ENCODE data around the gene ITPK1.
"Not testable (repeated sequence)": the region's sequence is repeated elsewhere in the genome, so short reads cannot be mapped to it uniquely, and the experiment has no call there.

Gene ITPK1

DNA sequence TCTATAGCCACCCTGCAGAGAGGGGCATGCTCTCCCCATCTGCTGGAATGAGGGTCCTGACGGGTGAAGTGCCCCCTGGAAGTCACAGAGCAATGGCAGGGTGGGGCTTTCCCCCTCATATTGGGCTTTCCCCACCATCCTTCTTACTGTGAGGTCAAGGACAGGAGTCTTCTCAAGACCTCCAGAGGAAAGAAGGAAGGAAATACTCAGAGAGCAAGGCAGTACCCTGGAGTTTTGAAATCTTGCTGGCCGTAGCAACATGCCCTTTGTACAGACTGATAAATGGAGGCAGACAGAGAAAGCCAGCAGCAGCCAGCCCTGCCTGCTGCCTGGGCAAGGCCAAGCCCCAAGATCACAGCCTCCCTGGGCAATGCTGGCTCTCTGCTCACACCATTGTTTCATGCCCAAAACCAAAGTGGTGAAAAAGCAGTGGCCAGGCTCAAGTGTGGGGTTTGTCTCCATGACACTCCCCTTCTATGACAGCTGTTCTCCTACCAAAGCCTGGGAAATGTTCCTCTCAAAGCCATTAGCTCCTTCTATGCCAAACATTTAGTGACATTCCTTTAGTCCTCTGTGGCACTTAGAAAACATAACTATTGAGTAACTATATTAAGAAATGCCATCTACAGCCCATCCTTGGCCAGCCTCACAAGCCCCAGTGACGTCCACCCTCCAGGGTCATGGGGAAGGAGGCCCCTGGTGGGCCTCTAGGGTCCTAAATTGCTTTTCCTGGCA is 13.2 kb upstream of the ITPK1 start:
- no peak for DNase-seq

DNA sequence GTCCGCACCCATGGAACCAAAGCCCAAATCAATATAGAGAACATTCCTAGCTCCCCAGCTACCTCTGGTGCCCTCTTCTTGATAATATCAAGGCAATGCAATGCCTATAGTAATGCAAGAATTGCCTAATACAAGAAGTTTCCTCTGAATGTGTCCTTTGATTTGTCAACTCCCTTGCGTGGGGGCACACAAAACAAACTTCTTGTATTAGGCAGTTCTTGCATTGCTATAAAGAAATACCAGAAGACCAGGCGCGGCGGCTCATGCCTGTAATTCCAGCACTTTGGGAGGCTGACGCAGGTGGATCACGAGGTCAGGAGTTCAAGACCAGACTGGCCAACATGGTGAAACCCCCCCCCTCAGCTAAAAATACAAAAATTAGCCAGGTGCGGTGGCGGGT is 10.4 kb upstream of the ITPK1 start:
- no peak for DNase-seq

DNA sequence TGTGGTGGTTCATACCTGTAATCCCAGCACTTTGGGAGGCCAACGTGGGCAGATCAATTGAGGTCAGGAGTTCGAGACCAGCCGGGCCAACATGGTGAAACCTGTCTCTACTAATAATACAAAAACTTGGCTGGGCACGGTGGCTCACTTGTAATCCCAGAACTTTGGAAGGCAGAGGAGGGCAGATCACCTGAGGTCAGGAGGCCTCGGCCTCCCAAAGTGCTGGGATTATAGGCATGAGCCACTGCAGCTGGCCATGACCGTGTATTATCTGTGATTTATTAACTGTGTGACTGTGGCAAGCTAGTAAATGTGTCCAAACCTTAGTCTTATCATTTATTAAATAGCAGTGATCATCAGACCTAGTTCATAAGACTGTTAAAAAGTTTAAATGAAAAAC is 7.1 kb upstream of the ITPK1 start:
- no peak for DNase-seq

DNA sequence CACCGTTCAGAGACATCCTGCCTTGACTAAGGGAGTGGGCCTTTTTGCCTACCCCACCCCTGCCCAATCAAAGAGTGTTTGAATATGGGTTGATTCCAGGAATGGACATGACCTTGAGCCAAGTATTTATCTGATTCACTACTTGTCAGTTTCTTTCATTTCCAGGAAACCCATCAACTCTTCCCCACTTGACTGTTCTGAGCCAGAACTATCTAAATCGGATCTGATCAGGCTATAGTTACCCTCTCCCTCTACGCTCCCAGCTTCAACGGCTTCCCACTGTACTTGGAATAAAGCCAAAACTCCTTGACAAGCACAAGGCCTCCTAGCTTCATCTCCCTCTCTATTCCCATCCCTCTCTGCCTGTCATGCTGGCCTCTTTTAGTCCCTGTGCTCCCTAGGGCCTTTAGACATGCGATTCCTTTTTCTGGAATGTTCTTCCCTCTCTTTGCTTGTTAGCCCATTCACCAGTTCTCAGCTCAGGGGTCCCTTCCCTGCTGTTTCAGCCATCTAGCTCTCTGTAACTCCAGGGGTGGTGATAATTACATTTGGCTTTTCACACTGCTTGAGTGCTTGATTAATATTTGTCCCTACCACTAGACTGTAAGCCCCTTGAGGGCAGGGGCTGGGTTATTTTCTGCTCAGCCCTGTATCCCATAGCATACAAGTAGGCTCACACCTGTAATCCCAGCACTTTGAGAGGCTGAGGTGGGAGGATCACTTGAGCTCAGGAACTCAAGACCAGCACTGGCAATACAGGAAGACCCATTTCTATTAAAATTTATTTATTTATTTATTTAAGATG is 5.5 kb upstream of the ITPK1 start:
- DNase-seq: no peak

DNA sequence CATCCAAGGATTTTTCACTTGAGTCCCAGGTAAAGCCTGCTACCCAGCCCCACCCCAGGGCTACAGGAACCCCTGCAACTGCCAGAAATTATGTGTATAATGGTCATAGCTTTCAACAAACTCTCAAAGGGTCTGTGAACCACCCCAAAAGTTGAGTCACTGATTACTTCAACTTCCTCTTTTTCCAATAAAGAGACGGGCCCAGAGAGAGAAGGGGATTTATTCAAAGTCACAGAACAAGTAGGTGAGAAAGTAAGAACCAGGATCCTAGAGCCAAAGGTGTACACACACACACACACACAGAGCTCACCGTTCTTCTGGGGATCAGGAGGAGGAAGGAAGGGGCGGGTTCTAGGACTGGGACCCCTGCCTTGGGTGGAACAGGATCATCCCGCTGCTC is 4.8 kb upstream of the ITPK1 start:
- DNase-seq: no peak

DNA sequence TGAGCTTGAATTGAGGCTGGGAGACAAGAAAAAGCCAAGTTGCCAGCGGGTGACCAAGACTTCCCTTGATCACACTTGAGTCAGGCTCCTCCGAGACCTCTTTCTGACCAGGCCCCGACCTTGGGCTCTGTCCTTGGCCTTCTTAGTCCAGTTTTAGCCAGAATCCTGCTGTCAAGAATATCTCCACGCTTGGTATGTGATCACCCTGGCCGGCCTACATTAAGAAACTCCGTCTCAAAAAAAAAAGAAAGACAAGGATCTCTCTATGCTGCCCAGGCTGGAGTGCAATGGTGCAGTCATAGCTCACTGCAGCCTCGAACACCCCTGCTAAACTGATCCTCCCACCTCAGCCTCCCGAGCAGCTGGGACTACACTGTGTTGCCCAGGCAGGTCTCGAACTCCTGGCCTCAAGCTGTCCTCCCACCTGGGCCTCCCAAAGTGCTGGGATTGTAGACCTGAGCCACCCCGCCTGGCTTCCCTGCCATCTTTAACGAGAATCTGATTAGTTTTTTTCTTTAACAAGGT is 1.0 kb upstream of the ITPK1 start:
- no peak for DNase-seq

DNA sequence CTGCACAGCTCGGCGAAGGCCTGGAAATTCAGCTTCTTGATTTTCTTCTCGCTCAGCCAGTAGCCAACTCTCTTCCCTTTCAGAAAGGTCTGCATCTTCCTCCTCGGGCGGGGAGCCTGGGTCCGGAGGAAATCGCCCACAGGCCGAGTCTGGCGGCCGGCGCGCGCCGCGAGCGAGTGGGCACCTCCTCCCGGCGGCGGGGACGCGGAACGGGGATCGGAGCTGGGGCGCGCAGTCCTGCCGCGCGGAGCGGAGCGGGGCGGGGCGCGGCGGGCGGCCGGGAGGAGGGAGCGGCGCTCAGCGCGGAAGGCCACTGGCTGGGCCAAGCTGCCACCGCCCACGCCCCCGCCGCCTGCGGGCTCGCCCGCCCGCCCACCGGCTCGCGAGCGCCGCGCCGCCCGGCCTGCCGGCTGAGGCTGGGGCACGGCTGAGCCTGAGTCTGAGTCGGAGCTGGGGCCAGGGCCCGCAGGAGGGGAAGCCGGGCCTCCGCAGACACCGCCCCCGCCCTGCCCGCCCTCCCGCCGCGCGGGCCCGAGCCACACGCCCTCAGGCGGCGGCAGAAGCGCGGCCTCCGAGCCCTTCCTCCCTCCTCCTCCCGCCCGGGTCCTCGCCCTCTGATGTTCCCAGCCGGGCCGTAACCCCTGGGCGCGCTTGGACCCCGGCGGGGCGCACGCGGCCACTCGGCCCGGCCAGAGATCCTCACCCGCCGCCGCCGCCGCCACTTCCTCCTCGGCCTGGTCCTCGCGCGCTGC is 480 bp downstream of the ITPK1 start:
- DNase-seq: peak; percentile 92

DNA sequence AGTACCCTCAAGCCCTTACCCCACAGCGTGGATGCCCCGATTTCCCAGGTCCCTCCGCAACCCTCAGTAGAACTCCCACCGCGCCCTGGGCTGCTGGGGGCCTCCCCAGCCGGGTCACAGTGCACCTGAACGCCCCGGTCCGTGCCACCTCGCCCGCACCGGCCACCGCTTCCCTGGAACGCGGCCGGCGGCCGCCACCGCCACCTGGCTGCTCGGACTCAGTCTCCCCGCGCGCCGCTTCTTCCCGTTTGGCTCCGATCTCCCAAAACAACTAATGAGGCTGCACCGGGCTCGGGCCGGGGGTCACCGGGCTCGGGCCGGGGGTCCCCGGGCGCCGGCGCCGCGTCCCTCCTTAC is 1.0 kb downstream of the ITPK1 start:
- no peak for DNase-seq

DNA sequence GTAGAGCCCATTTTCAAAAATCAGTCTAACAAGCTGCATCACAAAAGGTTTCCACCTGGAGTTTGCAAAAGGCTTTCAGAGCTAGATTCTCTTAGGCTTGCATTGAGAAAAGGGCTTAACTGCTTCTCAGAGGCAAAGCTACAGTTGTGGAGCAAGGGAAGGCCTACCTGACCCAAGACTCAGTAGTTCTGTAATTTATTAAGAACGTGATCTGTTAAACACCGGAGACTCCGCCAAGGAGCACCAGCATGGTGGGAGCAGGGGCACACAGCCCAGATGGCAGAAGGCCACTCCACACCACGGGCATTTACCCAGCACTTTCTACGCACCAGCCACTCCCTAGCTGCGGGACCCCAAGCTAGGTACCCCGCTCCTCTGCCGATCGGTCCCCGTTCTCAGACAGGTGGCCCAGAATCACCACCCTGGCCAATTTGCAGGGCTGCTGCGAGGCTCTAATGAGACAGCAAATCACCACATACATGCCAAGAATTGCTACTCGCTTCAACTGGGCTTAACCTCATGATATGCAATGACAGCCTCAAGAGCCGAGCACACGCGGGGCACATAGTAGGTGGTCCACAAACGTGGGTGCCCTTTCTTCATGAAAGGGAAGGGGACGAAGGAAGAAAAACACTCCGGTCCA is 1.5 kb downstream of the ITPK1 start:
- DNase-seq: no peak

DNA sequence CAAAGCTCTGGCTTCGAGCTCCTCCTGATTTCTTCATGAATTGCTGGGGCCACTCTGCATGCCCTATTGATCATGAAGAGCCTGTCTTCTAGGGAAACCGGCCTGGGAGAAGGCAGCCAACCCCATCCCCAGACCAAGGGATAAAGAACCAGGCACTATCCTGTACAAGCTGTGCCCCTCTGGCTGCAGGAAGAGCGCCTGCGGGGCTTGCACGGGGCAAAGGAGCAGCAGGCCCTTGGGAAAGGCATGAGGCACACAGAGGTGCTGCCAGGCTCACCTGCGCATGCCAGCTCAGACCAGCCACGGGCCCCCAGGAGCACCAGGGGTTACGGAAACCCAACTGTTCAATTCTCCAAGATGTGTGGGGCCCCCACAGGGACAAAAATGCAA is 2.1 kb downstream of the ITPK1 start:
- DNase-seq: no peak

DNA sequence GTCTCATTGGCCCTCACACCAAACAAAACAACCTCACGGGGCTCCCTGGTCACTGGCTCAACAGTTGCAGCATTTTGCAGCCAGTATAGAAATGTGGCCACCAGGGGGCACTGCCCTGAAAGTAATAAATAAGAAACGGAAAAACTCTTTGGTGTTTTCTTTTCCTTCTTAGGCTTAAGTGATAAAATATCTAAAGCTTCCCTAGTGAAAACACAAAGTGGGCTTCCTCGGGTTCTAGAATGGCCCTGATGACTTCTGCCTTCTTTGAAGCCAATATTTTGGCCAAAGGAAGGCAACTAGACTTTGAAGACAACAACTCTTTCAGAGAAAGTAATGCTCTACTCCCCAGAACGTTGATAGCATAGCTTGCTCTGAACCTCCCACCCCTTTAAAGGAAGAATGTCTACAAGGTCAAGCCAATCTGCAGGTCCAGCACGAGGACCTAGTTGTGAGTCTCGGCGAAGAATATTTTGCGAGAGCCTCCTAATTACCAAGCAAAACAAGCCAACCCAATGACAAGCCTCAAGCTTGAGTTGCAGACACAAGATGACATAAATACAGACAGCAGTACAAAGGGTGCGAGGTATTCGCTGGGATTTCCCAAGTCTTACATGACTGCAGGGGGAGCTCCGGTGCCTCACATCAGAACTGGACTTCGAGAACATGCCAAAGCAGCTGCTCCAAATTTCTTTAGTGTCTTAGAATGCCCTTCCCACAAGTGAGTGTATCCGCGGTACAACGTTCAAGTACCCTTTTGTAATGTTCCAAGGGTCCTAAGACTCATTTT is 2.6 kb downstream of the ITPK1 start:
- peak; percentile 79 for DNase-seq

DNA sequence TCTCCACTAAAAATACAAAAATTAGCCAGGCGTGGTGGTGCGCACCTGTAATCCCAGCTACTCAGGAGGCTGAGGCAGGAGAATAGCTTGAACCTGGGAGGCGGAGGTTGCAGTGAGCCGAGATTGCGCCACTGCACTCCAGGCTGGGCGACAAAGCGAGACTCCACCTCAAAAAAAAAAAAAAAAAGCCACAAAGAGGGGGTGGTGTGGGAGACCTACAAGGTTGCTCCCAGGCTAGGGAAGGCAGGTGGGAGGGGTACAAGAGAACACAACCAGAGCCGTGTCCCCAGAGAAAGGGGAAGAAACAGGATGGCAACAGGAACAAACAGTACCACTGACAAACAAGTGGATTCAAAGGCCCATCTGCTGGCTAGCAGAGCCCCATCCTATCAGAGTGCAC is 4.2 kb downstream of the ITPK1 start:
- DNase-seq: not testable (repeated sequence)

DNA sequence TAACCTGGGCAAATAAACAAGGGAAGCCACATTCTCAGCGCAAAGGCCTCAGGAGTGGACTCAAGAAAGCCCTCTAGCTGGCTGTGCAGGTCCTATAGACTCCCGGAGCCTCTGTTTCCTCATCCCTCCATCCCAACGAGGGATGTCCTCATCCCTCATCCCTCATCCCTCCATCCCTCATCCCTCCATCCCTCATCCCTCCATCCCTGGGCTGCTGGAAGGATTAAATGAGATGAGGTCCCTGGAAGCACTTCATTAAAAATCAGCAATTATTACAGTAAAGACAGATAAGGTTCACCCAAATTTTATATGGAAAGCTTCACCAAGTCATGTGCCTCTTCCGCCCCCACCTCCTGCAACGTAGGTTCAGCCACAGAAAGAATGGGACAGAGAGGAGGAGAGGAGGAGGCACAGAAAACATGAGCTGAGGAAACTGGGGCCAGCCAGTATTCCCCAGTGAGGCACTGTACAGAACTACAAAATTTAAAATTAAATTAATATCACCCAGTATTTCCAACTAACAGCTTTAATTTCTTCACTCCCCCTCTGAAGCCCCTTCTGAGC is 4.8 kb downstream of the ITPK1 start:
- no peak for DNase-seq

DNA sequence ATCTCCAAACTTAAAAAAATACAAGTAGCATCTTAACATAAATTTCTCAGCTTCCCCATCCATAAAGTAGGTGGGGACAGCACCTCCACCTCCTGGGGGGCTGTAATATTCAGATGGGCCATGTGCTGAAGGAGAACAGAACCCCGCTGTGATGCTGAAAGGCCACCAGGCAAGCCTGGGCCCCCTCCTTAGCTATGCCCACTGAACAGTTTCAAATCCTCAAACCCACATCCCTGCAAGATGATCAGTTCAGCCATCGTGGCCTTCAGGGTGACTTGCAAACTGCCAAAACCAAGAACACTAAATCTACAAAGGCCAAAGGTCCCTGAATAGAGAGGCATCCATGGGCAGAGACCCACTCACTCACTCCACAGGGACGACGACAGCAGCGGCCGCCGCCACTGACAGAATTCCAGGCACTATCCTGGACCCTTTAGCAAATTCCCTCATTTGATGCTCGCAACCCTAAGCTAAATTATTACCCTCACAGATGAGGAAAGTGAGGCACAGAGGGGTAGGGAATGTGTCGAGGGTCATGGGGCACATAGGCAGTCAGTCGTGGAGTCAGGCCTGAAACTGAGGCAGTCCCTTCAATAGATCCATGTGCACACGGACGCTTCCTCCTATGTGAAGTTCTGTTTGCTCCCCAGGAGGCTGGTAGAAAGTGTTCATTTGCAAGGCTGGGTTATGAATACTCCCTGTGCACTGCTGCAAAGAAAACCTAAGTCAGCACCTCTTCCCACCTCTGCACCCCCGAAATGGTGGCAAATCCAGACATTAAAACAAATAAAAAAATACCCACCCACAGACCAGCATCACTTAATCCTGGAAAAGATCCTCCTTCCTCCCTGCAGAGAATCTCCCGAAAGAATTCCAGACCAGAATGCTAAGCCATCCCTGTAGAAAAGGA is 5.9 kb downstream of the ITPK1 start:
- no peak for DNase-seq

DNA sequence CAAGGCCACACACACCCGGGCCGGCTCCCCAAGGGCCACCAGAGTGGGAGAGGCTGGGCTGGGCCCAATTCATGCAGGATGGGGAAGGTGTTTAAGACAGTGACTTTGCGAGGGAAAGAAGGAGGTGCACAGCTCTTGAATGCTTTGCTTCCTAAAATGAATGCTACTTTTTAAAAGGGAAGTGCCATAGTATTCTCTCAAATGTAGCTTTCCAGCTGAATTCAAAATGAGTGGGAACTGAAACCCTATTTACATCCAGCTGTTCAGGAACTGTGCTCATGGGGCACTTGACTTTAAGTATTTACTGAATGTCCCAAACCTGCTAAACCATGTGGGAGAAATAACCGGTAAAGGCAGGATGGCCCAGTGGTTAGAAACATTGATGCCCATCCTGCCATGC is 7.6 kb downstream of the ITPK1 start:
- no peak for DNase-seq

DNA sequence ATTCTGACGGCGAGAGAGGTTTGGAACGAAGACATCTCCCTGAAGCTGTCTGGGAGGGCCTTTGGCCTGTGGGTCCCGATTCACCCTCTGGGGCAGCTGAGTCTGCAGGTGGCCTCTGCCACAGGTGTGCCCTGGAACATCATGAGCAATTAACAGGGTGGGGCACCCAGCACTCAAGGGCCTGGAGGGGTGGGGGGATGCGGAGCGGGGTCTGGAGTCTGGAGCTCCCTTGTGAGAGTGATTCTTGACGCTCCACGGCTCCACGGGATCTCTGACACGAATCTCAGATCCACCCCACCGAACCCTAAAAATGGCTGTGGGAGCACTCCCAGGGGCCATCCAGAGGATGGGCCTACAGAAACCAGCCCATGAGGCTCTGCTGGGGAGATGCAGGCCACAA is 8.3 kb downstream of the ITPK1 start:
- DNase-seq: no peak

DNA sequence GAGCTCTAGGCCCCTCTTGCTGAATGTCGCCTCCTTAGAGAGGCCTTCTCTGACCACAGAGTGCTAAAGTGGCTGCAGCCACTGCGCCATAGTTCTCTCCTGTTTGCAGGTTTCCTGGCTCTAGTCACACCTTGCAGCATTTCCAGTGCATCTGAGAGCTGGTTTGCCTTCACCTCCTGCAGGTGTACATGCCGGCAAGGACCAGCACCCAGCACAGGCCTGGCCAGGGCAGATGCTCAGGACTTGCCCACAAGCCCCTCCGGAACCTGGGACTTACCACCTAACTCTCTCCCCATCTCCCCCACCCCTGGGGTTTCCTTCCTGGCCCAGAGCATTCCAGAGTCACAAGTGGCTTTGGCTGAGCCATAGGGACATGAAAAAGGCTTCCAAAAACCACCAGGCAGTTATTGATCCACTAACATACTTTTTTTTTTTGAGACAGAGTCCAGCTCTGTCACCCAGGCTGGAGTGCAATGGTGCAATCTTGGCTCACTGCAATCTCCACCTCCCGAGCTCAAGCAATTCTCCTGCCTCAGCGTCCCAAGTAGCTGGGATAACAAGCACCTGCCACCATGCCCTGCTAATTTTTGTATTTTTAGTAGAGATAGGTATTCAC is 9.1 kb downstream of the ITPK1 start:
- no peak for DNase-seq

DNA sequence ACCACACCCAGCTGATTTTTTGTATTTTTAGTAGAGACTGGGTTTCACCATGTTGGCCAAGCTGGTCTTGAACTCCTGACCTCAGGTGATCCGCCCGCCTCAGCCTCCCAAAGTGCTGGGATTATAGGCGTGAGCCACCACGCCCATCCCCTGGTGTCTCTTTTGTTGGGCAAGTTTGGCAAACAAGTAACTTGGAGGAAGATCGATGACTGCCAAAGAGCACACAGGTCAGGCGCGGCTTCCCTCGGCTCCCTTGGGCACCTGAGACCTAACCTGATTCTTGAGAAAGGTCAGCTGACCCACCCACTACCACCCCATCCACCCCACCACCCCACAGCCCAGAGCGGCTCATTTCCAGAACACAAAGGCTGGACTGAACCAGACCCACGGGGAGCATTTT is 9.9 kb downstream of the ITPK1 start:
- DNase-seq: not testable (repeated sequence)

DNA sequence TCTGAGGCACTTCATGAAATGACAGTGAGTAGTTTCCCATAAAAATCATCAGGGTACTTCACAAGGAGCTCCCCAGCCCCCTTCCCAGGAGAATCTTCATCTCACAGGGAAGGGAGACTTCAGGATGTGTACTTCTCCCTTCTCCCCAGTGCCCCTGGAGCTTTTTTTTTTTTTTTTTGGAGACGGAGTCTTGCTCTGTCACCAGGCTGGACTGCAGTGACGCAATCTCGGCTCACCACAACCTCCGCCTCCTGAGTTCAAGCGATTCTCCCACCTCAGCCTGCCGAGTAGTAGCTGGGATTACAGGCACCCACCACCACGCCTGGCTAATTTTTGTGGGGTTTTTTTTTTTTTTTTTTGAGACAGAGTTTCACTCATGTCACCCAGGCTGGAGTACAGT is 10.4 kb downstream of the ITPK1 start:
- DNase-seq: no peak

DNA sequence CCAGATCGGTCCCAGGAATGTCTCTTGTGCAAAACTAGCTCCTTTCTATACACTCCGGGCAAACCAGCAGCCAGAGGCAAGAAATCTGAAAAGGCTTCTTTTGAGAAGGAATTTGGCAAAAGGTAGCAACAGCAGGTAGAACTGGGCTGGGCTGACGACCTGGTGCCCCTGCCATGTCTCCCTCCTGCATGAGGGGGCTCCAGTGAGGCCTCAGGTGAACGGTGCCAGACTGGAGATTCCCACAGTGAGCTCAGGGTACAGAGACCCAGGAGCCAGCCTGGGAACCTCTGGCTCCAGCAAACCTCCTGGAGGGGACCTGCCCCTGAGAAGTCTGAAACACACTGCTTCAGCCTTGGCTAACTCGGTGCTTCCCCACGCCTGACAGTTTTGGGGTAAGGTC is 10.8 kb downstream of the ITPK1 start:
- no peak for DNase-seq
